OCI-M2 (cell line): Measurements from ENCODE around the gene APOBEC3B.
"Not testable (repeated sequence)": the region's sequence is repeated elsewhere in the genome, so short reads cannot be mapped to it uniquely, and the experiment has no call there.

Source experiments
- DNase-seq: peaks from one replicate; lab custom pipeline; 2025; ENCODE audit not compliant: unreplicated experiment; lab: John Stamatoyannopoulos, UW

The APOBEC3B gene

GRCh38 chr22:38950527-38951295 is 31.4 kb upstream of the APOBEC3B start:
- DNase-seq = no peak

DNA sequence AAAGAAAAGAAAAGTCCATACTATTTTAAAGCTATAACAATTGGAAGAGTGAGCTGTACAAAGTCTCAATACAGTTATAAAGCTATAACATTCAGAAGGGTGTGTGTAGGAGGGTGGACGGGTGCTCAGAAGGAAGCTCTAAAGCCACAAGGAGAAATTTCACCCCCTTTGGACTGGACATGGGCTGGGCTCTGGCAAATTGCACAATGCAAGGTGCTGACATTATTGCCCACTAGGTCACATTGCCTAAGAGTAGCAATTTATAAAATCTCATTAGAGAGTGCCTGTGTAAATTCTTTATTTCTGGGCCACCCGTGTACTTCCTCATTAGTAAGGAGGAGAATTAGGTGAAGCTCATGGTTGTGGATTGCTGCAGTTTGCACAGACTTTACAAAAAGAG is 30.4 kb upstream of the APOBEC3B start:
- no peak for DNase-seq

DNA sequence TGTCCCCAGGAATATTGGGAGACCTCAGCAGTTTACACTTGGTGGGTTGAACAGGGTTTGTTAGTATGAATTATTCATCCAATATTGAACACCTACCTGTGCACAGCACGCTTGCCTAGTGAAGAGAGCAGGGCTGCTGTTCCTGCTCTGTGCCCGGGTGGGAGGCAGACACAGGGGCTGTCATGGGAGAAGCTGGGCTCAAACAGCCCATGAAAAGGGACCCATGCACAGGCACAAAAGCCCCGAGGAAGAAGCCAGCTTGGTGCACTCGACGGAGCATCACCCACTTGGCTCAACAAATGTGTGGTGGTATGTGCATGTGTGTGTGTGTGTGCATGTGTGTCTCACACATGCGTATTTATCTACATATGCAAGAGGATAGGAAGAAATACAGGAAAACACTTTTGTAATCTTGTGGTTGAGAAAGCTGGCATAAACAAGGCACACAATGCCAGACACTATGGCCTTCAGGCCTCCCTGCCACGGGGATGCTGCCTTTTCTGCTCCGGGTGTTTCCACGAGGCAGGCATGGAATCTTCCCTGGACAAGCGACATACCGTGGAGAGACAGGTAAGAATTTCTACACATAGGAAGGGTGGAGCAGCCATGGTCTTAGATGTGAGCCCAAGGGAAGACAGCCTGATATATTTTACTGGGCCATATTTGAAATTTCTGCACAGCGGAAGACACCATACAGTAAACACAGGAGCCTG is 29.7 kb upstream of the APOBEC3B start:
- no peak for DNase-seq

- DNase-seq = no peak
These were observed 29.1 kb upstream of the APOBEC3B start for GRCh38 chr22:38953091-38953490.

DNA sequence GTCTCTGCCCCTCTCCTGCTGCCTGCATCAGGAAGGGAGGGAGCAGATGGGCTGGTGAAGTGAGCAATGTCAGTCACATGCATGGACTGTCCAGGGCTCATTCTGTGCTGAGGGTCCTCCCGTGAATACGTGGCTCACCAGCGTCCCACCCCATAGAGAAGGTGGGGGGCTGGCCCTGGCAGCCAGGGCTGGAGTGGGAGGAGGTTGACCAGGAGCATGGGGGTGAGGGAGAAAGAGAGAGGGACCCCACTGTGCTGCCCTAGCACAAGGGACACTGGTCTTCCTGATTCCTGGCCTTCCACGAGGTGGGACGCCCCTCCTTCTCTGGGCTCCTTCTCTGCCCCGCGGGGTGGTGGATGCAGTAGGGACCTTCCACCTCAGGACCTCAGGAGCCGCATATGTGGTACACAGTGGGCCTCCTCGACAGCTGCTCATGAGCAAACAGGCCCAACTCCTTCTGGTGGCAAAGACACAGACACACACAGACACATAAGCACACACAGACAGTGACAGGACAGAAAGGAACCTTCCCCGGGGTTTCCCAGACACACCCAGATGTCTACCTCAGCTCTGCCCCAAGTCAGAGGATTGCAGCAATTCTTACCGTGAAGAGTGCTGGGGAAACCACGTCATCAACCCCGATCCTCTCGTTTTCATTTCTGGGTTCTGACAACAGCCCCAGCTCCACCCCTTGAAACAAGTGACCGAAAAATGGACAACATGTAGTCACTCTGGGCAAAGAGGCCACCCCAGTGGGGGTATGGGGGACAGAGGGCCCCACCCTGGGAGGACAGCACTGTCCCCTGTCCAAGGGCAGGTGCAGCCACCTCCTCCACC is 28.4 kb upstream of the APOBEC3B start:
- no peak for DNase-seq

- no peak for DNase-seq
These were observed 27.6 kb upstream of the APOBEC3B start for GRCh38 chr22:38954414-38955043.

GRCh38 chr22:38955250-38955905 is 26.8 kb upstream of the APOBEC3B start:
- DNase-seq = no peak

GRCh38 chr22:38955926-38956325 is 26.2 kb upstream of the APOBEC3B start:
- DNase-seq = no peak

DNA sequence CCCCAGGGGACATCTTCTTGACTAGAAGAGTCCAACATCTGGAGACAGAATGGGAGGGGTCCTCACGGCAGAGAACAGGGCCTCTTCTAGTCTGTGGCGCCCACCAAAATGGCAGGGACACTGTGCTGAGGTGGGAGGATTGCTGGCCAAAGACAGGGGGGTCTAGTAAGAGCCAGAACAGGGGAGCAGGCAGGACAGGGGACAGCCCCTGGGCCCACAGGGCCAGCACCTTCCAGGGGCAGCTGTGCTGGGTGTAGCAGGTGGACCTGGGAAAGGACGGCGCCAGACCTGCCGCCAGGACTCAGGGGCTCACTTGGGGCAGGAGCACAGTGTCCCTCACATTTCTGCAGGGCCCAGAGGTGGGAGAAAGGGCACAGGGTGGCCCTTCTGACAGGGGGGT is 25.6 kb upstream of the APOBEC3B start:
- DNase-seq = no peak

GRCh38 chr22:38957046-38957770 is 24.9 kb upstream of the APOBEC3B start, which contains the start of gene APOBEC3A:
APOBEC3A (plus strand) TSS chr22:38957609; CDS start chr22:38957692, 83 bp downstream.
- no peak for DNase-seq

GRCh38 chr22:38957808-38958650 is 24.1 kb upstream of the APOBEC3B start:
- DNase-seq = no peak

GRCh38 chr22:38958651-38958943 is 23.6 kb upstream of the APOBEC3B start:
- DNase-seq = not testable (repeated sequence)

DNA sequence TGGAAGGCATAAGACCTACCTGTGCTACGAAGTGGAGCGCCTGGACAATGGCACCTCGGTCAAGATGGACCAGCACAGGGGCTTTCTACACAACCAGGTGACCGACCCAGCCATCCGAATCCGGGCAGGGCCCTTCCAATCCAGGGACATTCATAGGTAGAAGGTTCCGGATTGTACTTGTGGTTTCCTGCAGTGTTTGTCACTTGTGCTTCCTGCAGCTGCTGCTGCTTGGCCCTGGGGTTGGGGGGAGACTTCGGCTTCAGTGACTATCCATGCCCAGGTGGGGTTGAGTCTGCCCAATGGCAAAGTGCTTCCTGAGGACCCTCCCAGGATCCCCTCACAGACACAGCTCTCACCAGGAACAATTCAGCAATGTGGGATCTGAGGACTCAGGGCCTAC is 22.6 kb upstream of the APOBEC3B start:
- no peak for DNase-seq

GRCh38 chr22:38960673-38961072 is 21.5 kb upstream of the APOBEC3B start:
- not testable (repeated sequence) for DNase-seq

DNA sequence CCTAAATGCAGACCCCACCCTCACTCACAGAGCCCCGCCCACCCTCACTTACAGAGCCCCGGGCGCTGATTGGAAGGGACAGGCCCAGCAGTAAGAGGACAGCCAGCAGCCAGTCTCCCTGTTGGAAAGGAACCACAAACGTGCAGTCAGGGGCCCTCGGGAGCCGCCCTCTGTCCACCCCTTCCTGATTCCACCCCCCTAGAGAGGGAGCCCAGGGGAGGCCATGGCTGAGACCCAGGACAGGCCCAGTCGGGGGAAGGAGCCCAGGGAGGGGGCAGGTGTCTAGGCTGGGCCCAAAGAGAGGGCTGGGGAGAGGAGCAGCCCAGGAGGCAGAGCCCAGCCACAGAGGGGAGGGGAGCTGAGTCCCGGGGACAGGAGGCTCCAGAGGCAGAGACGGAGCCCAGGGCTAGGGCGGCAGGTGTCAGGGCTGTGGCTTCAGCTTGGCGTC is 18.8 kb upstream of the APOBEC3B start:
- DNase-seq = not testable (repeated sequence)

GRCh38 chr22:38963872-38964271 is 18.3 kb upstream of the APOBEC3B start:
- DNase-seq = no peak

GRCh38 chr22:38964306-38964705 is 17.8 kb upstream of the APOBEC3B start:
- no peak for DNase-seq

GRCh38 chr22:38964989-38965388 is 17.2 kb upstream of the APOBEC3B start:
- DNase-seq = no peak
